ENCODE results near the gene MACROD2. TPM values are rescaled to one million over a fixed set of nuclear protein-coding genes. Genes with fewer than 3 reads are reported as not detected.
"Not testable (repeated sequence)": the region's sequence is repeated elsewhere in the genome, so short reads cannot be mapped to it uniquely, and the experiment has no call there.

MACROD2 gene
- polyA plus RNA-seq, 1 donor from 2014 or later, result 23.2 TPM

DNA sequence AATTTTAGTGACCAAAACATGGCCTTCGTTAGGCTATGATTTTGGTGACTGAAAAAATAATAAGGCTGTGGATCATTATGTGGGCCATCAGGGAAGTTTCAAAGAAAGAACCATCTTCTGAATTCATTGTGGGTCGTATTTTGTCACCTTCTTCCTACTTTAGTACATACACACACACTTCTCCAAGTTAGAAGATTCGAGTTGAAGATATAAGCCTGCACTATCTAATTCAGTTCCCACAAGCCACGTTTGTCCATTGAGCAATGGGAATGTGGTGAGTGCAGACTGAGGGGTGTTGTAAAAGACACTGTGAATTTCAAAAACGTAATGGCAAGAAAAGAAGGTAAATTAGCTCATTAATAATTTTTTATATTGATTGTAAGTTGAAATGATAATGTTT is 1812.0 kb downstream of the MACROD2 start:
- H3K27me3 ChIP-seq (ENCODE audit: insufficient read depth, low read depth, low read length), result no peaks in the 10 kb centered on the region
- H3K9ac ChIP-seq (ENCODE audit: low read length), result no peak overlapping the region
- H3F3A ChIP-seq (ENCODE audit: insufficient read depth, low read length, poor library complexity, severe bottlenecking), result no peaks in the 10 kb centered on the region
- no peak overlapping the region for H3K4me2 ChIP-seq (ENCODE audit: low read length)
- no peaks in the 10 kb centered on the region for H3K79me2 ChIP-seq (replicated peaks; ENCODE audit: insufficient read depth, low read length)
- no peak overlapping the region for H3K4me3 ChIP-seq (ENCODE audit: low read length)
- no peak for TF ChIP-seq TAF1 (IDR thresholded peaks at IDR 0.05; ENCODE audit: low read depth)
- TF ChIP-seq, protein P1, sequence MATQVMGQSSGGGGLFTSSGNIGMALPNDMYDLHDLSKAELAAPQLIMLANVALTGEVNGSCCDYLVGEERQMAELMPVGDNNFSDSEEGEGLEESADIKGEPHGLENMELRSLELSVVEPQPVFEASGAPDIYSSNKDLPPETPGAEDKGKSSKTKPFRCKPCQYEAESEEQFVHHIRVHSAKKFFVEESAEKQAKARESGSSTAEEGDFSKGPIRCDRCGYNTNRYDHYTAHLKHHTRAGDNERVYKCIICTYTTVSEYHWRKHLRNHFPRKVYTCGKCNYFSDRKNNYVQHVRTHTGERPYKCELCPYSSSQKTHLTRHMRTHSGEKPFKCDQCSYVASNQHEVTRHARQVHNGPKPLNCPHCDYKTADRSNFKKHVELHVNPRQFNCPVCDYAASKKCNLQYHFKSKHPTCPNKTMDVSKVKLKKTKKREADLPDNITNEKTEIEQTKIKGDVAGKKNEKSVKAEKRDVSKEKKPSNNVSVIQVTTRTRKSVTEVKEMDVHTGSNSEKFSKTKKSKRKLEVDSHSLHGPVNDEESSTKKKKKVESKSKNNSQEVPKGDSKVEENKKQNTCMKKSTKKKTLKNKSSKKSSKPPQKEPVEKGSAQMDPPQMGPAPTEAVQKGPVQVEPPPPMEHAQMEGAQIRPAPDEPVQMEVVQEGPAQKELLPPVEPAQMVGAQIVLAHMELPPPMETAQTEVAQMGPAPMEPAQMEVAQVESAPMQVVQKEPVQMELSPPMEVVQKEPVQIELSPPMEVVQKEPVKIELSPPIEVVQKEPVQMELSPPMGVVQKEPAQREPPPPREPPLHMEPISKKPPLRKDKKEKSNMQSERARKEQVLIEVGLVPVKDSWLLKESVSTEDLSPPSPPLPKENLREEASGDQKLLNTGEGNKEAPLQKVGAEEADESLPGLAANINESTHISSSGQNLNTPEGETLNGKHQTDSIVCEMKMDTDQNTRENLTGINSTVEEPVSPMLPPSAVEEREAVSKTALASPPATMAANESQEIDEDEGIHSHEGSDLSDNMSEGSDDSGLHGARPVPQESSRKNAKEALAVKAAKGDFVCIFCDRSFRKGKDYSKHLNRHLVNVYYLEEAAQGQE (IDR thresholded peaks at IDR 0.05; ENCODE audit: borderline replicate concordance), result no peak
- no peak for TF ChIP-seq EP300 (conservative IDR thresholded peaks at IDR 0.05; ENCODE audit: poor library complexity, severe bottlenecking)
- no peak for TF ChIP-seq MXI1 (conservative IDR thresholded peaks at IDR 0.05; ENCODE audit: poor library complexity, severe bottlenecking)
- TF ChIP-seq POLR2AphosphoS5 (IDR thresholded peaks at IDR 0.05), result no peak
- no peak for TF ChIP-seq RAD21 (conservative IDR thresholded peaks at IDR 0.05)
- TF ChIP-seq EZH2 (IDR thresholded peaks at IDR 0.05; ENCODE audit: borderline replicate concordance, insufficient read depth, low read length, poor library complexity, severe bottlenecking), result no peak
- TF ChIP-seq, protein P2, sequence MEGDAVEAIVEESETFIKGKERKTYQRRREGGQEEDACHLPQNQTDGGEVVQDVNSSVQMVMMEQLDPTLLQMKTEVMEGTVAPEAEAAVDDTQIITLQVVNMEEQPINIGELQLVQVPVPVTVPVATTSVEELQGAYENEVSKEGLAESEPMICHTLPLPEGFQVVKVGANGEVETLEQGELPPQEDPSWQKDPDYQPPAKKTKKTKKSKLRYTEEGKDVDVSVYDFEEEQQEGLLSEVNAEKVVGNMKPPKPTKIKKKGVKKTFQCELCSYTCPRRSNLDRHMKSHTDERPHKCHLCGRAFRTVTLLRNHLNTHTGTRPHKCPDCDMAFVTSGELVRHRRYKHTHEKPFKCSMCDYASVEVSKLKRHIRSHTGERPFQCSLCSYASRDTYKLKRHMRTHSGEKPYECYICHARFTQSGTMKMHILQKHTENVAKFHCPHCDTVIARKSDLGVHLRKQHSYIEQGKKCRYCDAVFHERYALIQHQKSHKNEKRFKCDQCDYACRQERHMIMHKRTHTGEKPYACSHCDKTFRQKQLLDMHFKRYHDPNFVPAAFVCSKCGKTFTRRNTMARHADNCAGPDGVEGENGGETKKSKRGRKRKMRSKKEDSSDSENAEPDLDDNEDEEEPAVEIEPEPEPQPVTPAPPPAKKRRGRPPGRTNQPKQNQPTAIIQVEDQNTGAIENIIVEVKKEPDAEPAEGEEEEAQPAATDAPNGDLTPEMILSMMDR (IDR thresholded peaks at IDR 0.05; ENCODE audit: poor library complexity, severe bottlenecking), result no peak
- H3K36me3 ChIP-seq (ENCODE audit: insufficient read depth, low read length), result no peaks in the 10 kb centered on the region
- H3K9me2 ChIP-seq (ENCODE audit: insufficient read depth, low read length), result no peaks in the 10 kb centered on the region
- H2AFZ ChIP-seq (ENCODE audit: low read depth, low read length), result no peak overlapping the region
- H3K9me3 ChIP-seq (ENCODE audit: low read length), result no peaks in the 10 kb centered on the region
- no peak overlapping the region for H3K27ac ChIP-seq (ENCODE audit: low read length)
- H4K20me1 ChIP-seq (ENCODE audit: insufficient read depth), result no peaks in the 10 kb centered on the region

DNA sequence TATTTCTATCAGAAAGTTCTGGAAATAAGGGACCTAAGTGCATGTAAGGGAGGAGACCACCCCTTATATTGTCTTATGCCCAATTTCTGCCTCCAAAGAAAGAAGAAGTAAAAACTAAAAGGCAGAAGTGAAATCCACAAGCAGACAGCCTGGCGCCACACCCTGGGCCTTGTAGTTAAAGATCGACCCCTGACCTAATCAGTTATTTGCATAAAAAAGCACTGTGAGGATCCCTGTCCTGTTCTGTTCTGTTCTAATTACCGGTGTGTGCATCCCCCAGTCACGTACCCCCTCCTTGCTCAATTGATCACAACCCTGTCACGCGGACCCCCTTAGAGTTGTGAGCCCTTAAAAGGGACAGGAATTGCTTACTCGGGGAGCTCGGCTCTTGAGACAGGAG is 1812.5 kb downstream of the MACROD2 start:
- not testable (repeated sequence) for H2AFZ ChIP-seq (ENCODE audit: low read depth, low read length); H3K36me3 ChIP-seq (ENCODE audit: insufficient read depth, low read length); H4K20me1 ChIP-seq (ENCODE audit: insufficient read depth); H3K9ac ChIP-seq (ENCODE audit: low read length); H3K27ac ChIP-seq (ENCODE audit: low read length); H3K9me2 ChIP-seq (ENCODE audit: insufficient read depth, low read length); H3F3A ChIP-seq (ENCODE audit: insufficient read depth, low read length, poor library complexity, severe bottlenecking); H3K9me3 ChIP-seq (ENCODE audit: low read length); H3K27me3 ChIP-seq (ENCODE audit: insufficient read depth, low read depth, low read length); H3K4me2 ChIP-seq (ENCODE audit: low read length); H3K4me3 ChIP-seq (ENCODE audit: low read length); H3K79me2 ChIP-seq (replicated peaks; ENCODE audit: insufficient read depth, low read length)

DNA sequence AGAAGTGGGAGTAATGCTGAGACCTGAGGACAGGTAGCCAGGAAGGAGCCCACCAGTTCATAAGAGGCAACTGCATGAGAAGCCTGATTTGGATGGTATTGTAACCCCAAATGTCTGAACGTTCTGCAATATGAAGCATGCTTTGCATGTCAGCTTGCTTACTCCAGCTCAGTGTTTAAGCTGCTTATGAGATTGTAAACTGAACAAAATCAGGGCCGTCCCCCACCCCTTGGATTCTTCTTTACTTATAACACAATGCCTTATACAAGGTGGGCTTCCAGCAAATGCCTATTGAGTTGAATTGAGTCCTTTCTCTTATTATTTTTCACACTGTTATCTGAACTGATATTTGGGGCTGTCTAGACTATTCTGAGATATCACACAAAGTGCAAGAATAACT is 1816.6 kb downstream of the MACROD2 start:
- Histone ChIP-seq H2AFZ (ENCODE audit: low read depth, low read length) (no peak overlapping the region), H3K27me3 (ENCODE audit: insufficient read depth, low read depth, low read length) (no peaks in the 10 kb centered on the region)

More for the DNA sequence above, 1816.6 kb downstream of the MACROD2 start:
- Histone ChIP-seq H3K4me3 (ENCODE audit: low read length) (no peak overlapping the region), H3K27ac (ENCODE audit: low read length) (no peak overlapping the region), H3K9me3 (ENCODE audit: low read length) (no peaks in the 10 kb centered on the region), H3K36me3 (ENCODE audit: insufficient read depth, low read length) (no peaks in the 10 kb centered on the region), H4K20me1 (ENCODE audit: insufficient read depth) (no peaks in the 10 kb centered on the region), H3F3A (ENCODE audit: insufficient read depth, low read length, poor library complexity, severe bottlenecking) (no peaks in the 10 kb centered on the region), H3K79me2 (replicated peaks; ENCODE audit: insufficient read depth, low read length) (no peaks in the 10 kb centered on the region), H3K4me2 (ENCODE audit: low read length) (no peak overlapping the region), H3K9ac (ENCODE audit: low read length) (no peak overlapping the region), H3K9me2 (ENCODE audit: insufficient read depth, low read length) (no peaks in the 10 kb centered on the region)
- TF ChIP-seq, protein P1 (IDR thresholded peaks at IDR 0.05; ENCODE audit: borderline replicate concordance), result no peak
- TF ChIP-seq, protein P2 (IDR thresholded peaks at IDR 0.05; ENCODE audit: poor library complexity, severe bottlenecking), result no peak
- TF ChIP-seq EZH2 (IDR thresholded peaks at IDR 0.05; ENCODE audit: borderline replicate concordance, insufficient read depth, low read length, poor library complexity, severe bottlenecking) (no peak), TAF1 (IDR thresholded peaks at IDR 0.05; ENCODE audit: low read depth) (no peak), EP300 (conservative IDR thresholded peaks at IDR 0.05; ENCODE audit: poor library complexity, severe bottlenecking) (no peak), POLR2AphosphoS5 (IDR thresholded peaks at IDR 0.05) (no peak), MXI1 (conservative IDR thresholded peaks at IDR 0.05; ENCODE audit: poor library complexity, severe bottlenecking) (no peak), RAD21 (conservative IDR thresholded peaks at IDR 0.05) (no peak), SMC3 (conservative IDR thresholded peaks at IDR 0.05; ENCODE audit: poor library complexity) (no peak)
